ENCODE measurements around the gene CCDC86. TPM values are rescaled to one million over a fixed set of nuclear protein-coding genes. Genes with fewer than 3 reads are reported as not detected.
A peak's percentile ranks its signal among the peaks of the same experiment; 100 is the strongest.

Gene CCDC86
- polyA plus RNA-seq, 1 of the 3 experiments (the other 2 are of a cell fraction), result 34.7 TPM

- Histone ChIP-seq H3K4me1 (ENCODE audit: control insufficient read depth in 1 of 2, insufficient read depth in 2 of 2, low read depth in 1 of 2, low read length in 1 of 2) (no peaks in the 10 kb centered on the region), H3K27me3 (ENCODE audit: insufficient read depth) (no peaks in the 10 kb centered on the region; the same call in 1 of the 2 replicates), H3K4me2 (no peak overlapping the region), H3K79me2 (ENCODE audit: insufficient read depth) (no peaks in the 10 kb centered on the region), H3K9ac (no peak overlapping the region), H3K4me3 (ENCODE audit: low read depth in 2 of 2, low read length in 1 of 2) (no peak overlapping the region), H4K20me1 (ENCODE audit: insufficient read depth) (no peaks in the 10 kb centered on the region), H3F3A (replicated peaks; ENCODE audit: insufficient read depth) (no peaks in the 10 kb centered on the region), H3K27ac (ENCODE audit: low read depth in 2 of 2, low read length in 1 of 2) (no peak overlapping the region), H2AFZ (ENCODE audit: low read depth) (no peak overlapping the region), H3K9me2 (no peaks in the 10 kb centered on the region), H3K36me3 (replicated peaks in 1 of 2; ENCODE audit: control insufficient read depth in 1 of 2, insufficient read depth in 2 of 2, low read length in 1 of 2) (no peaks in the 10 kb centered on the region), H3K9me3 (no peaks in the 10 kb centered on the region)
- POLR2A ChIA-PET, result no interaction called here
- no peak for TF ChIP-seq FOXM1 (IDR thresholded peaks at IDR 0.05; ENCODE audit: low read depth)
- no peak for TF ChIP-seq NFIC (IDR thresholded peaks at IDR 0.05; ENCODE audit: borderline replicate concordance)
- no peak for TF ChIP-seq SIN3A (IDR thresholded peaks at IDR 0.05; ENCODE audit: borderline replicate concordance, low read depth, low read length)
- TF ChIP-seq EP300 (IDR thresholded peaks at IDR 0.05; ENCODE audit: borderline replicate concordance in 1 of 2, low read depth in 1 of 2, low read length in 1 of 2), result no peak
- TF ChIP-seq, protein P1, sequence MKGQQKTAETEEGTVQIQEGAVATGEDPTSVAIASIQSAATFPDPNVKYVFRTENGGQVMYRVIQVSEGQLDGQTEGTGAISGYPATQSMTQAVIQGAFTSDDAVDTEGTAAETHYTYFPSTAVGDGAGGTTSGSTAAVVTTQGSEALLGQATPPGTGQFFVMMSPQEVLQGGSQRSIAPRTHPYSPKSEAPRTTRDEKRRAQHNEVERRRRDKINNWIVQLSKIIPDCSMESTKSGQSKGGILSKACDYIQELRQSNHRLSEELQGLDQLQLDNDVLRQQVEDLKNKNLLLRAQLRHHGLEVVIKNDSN (IDR thresholded peaks at IDR 0.05; ENCODE audit: borderline replicate concordance, low read depth), result no peak
- TF ChIP-seq REST (IDR thresholded peaks at IDR 0.05; ENCODE audit: low read depth, low read length), result no peak
- no peak for TF ChIP-seq RFX5 (IDR thresholded peaks at IDR 0.05; ENCODE audit: low read length)
- TF ChIP-seq, protein P2, sequence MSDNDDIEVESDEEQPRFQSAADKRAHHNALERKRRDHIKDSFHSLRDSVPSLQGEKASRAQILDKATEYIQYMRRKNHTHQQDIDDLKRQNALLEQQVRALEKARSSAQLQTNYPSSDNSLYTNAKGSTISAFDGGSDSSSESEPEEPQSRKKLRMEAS (IDR thresholded peaks at IDR 0.05; ENCODE audit: low read depth), result no peak
- TF ChIP-seq IRF3 (IDR thresholded peaks at IDR 0.05; ENCODE audit: low read depth, low read length), result no peak
- TF ChIP-seq TAF1 (IDR thresholded peaks at IDR 0.05; ENCODE audit: borderline replicate concordance, low read depth, low read length), result no peak
- WGBS (ENCODE audit: low lambda C conversion rate), result 69% methylated on average over 1 of the region's 7 CpGs
- CTCF ChIA-PET, result interaction anchor here (0.8 to 1.2 kb wide), 2 partner anchors 16 to 30 kb away, joined by 3 to 4 read pairs; no protein-coding TSS in a partner anchor
- peak; percentile 29 for DNase-seq
Measured at GRCh38 chr11:60860943-60861342, 19.0 kb downstream of the CCDC86 start.

DNA sequence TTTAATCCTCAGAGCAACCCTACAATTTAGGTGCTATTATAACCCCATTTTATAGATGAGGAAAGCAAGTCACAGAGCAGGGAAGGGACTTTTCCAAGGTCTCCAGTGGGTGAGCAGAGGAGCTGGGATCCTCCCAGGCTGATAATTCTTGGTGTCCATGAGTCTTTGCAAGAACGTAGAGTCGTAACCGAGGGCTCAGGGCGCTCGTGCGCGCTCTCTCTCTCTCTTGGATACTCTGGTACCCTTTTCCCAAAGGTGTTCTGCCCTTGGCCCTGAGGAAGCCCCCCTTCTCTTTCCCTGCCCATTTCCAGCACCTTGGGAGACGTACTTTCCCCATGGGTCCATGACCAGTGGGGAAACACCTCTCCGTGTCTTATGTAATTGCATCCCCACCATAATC lies 20.3 kb downstream of the CCDC86 start:
- Histone ChIP-seq H3K27me3 (ENCODE audit: insufficient read depth) (no peaks in the 10 kb centered on the region; the same call in 1 of the 2 replicates), H3K4me2 (no peak overlapping the region), H3K9me3 (no peaks in the 10 kb centered on the region), H3K27ac (ENCODE audit: low read depth in 2 of 2, low read length in 1 of 2) (no peak overlapping the region), H3K4me3 (ENCODE audit: low read depth in 2 of 2, low read length in 1 of 2) (no peak overlapping the region), H3K79me2 (ENCODE audit: insufficient read depth) (no peaks in the 10 kb centered on the region), H3K9me2 (no peaks in the 10 kb centered on the region), H2AFZ (ENCODE audit: low read depth) (no peak overlapping the region), H3K36me3 (replicated peaks in 1 of 2; ENCODE audit: control insufficient read depth in 1 of 2, insufficient read depth in 2 of 2, low read length in 1 of 2) (no peaks in the 10 kb centered on the region), H3F3A (replicated peaks; ENCODE audit: insufficient read depth) (no peaks in the 10 kb centered on the region), H3K4me1 (ENCODE audit: control insufficient read depth in 1 of 2, insufficient read depth in 2 of 2, low read depth in 1 of 2, low read length in 1 of 2) (no peaks in the 10 kb centered on the region), H4K20me1 (ENCODE audit: insufficient read depth) (no peaks in the 10 kb centered on the region), H3K9ac (no peak overlapping the region)
- CTCF ChIA-PET, result interaction anchor here (0.7 to 1.5 kb wide), 2 partner anchors 31 to 37 kb away, joined by 3 to 6 read pairs; no protein-coding TSS in a partner anchor
- POLR2A ChIA-PET, result no interaction called here
- WGBS (ENCODE audit: low lambda C conversion rate), result 81% methylated on average over 9 of the region's 9 CpGs
- no peak for DNase-seq
- no peak for TF ChIP-seq RFX5 (IDR thresholded peaks at IDR 0.05; ENCODE audit: low read length)
- no peak for TF ChIP-seq RCOR1 (IDR thresholded peaks at IDR 0.05; ENCODE audit: low read length)
- TF ChIP-seq FOSL2 (IDR thresholded peaks at IDR 0.05; ENCODE audit: borderline replicate concordance, low read depth), result no peak
- TF ChIP-seq YY1 (IDR thresholded peaks at IDR 0.05; ENCODE audit: low read depth), result no peak
- TF ChIP-seq TCF12 (IDR thresholded peaks at IDR 0.05), result no peak
- no peak for TF ChIP-seq FOXJ3 (CRISPR knock-in tag; IDR thresholded peaks at IDR 0.05)
- TF ChIP-seq FOXM1 (IDR thresholded peaks at IDR 0.05; ENCODE audit: low read depth), result no peak
- TF ChIP-seq, protein P2 (IDR thresholded peaks at IDR 0.05; ENCODE audit: low read depth), result no peak
- TF ChIP-seq, protein P3, sequence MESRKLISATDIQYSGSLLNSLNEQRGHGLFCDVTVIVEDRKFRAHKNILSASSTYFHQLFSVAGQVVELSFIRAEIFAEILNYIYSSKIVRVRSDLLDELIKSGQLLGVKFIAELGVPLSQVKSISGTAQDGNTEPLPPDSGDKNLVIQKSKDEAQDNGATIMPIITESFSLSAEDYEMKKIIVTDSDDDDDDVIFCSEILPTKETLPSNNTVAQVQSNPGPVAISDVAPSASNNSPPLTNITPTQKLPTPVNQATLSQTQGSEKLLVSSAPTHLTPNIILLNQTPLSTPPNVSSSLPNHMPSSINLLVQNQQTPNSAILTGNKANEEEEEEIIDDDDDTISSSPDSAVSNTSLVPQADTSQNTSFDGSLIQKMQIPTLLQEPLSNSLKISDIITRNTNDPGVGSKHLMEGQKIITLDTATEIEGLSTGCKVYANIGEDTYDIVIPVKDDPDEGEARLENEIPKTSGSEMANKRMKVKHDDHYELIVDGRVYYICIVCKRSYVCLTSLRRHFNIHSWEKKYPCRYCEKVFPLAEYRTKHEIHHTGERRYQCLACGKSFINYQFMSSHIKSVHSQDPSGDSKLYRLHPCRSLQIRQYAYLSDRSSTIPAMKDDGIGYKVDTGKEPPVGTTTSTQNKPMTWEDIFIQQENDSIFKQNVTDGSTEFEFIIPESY (IDR thresholded peaks at IDR 0.05; ENCODE audit: borderline replicate concordance, low read depth), result no peak
- TF ChIP-seq MEF2A (IDR thresholded peaks at IDR 0.05; ENCODE audit: borderline replicate concordance, low read depth), result no peak
- no peak for TF ChIP-seq GATA2 (CRISPR knock-in tag; IDR thresholded peaks at IDR 0.05)
- no peak for TF ChIP-seq RAD21 (IDR thresholded peaks at IDR 0.05; ENCODE audit: low read length)

Measured in SK-N-SH (cell line).